ENCODE results near the gene MYO5B. TPM values are rescaled to one million over a fixed set of nuclear protein-coding genes. Genes with fewer than 3 reads are reported as not detected.
"Not testable (repeated sequence)": the region's sequence is repeated elsewhere in the genome, so short reads cannot be mapped to it uniquely, and the experiment has no call there.

The MYO5B gene
- total and polyA plus RNA-seq, 2 donors (not counting 1 experiment from before 2014, with no cell fraction given), result 0.30 to 1.7 TPM

DNA sequence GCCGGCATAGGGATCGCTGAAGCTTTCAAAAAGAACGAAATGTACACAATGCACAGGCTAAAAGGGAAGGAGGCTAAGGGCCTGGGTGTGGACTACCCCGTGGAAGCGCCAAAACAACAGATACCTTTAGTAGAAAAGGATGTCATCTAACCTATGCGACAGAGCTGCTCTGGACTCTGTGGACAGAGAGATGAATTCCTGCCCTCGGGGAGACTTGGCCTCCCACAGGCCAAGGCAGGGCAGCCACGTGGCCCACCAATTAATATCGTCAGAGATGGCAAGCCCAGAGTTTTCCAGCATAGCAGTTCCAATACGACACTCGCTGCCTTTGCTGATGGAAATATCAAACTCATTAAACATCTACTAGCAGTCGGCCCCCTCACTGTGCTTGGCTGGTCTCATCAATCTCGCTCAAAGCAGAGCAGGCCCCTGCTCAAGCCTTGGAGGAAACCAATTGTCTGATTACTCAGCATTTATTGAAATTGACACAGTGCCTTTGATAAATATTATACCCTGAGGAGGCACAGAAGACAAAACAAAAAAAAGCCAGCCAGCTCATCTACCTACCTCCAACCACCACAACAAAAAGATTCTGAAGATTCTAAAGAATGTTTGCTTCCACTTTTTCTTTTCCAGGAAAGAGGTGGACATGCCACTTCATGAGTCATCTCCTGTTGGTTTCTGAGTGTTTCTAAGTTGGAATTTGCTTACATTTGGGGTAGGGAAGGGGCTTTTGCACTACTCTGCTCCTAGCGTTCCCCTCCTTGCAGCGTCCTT lies 302.6 kb downstream of the MYO5B start:
- no peak overlapping the region for H3K9ac ChIP-seq (ENCODE audit: low read length)
- DNase-seq (no peak), ATAC-seq (ENCODE audit: low read depth) (no peak)
- no peaks in the 10 kb centered on the region for H3K9me3 ChIP-seq (ENCODE audit: control extremely low read depth in 1 of 3, control insufficient read depth in 2 of 3, insufficient read depth in 1 of 3, low read length in 2 of 3)
- POLR2A ChIA-PET, result no interaction called here
- Mint-ChIP-seq H3K4me1 (no peaks in the 10 kb centered on the region), H3K4me3 (no peak overlapping the region), H3K27me3 (peaks cover 14% of the 10 kb centered on the region), H3K27ac (no peak overlapping the region), H3K9me3 (ENCODE audit: insufficient read depth) (no peaks in the 10 kb centered on the region)
- H4K20me1 ChIP-seq (ENCODE audit: control insufficient read depth, insufficient read depth, low read length, poor library complexity, severe bottlenecking), result no peaks in the 10 kb centered on the region
- H3K4me2 ChIP-seq (replicated peaks; ENCODE audit: low read depth, low read length, poor library complexity, severe bottlenecking), result no peak overlapping the region
- intact Hi-C loops (cut with micrococcal nuclease), result no loop called here
- no peak overlapping the region for H3K4me3 ChIP-seq (ENCODE audit: control extremely low read depth in 1 of 5, extremely low read depth in 1 of 5, insufficient read depth in 1 of 5, low read depth in 2 of 5, low read length in 4 of 5)
- TF ChIP-seq EZH2 (IDR thresholded peaks at IDR 0.05; ENCODE audit: borderline replicate concordance, insufficient read depth, low read depth, low read length, poor library complexity, severe bottlenecking), result no peak
- TF ChIP-seq CTCF (IDR thresholded peaks at IDR 0.05), result no peak
- 92% methylated on average over 11 of the region's 15 CpGs for WGBS (ENCODE audit: insufficient coverage)
- no peaks in the 10 kb centered on the region for H3K79me2 ChIP-seq (ENCODE audit: control insufficient read depth, insufficient read depth, low read length)
- no peaks in the 10 kb centered on the region for H3K4me1 ChIP-seq (ENCODE audit: control insufficient read depth in 2 of 2, insufficient read depth in 2 of 2, low read length in 2 of 2)
- H3K27me3 ChIP-seq (replicated peaks in 1 of 4; ENCODE audit: control extremely low read depth in 1 of 4, control insufficient read depth in 3 of 4, insufficient read depth in 4 of 4, low read length in 3 of 4), result no peaks in the 10 kb centered on the region
- H2AFZ ChIP-seq (ENCODE audit: insufficient read depth, low read depth, low read length, poor library complexity, severe bottlenecking), result no peak overlapping the region
- H3K27ac ChIP-seq (ENCODE audit: low read length in 2 of 2), result no peak overlapping the region
- H3K36me3 ChIP-seq (replicated peaks in 1 of 2; ENCODE audit: control extremely low read depth in 1 of 2, control insufficient read depth in 1 of 2, extremely low read depth in 1 of 2, insufficient read depth in 2 of 2, low read length in 1 of 2), result no peaks in the 10 kb centered on the region
- CTCF ChIA-PET, result no interaction called here

DNA sequence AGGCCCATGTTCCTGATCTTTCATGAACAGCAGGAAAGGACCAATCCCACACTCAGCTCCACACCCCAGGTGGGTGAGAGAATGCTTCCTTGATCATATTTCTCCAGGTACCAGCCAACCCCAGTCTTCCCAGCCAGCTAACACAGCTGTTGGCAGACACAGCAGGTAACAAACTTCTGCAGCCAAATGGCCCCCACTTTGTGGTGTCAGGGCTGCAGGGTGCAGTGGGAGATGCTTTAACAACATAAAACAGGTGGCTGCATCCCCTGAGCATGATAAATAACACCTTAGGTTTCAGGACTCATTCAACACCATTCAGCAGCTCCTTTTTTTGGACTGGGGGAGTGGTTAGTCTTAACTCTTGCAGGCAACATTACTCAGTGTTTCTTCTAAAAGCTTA lies 304.9 kb downstream of the MYO5B start:
- TF ChIP-seq CTCF (IDR thresholded peaks at IDR 0.05), result no peak
- peaks cover 6% of the 10 kb centered on the region for H3K27me3 Mint-ChIP-seq
- H3K9me3 ChIP-seq (ENCODE audit: control extremely low read depth in 1 of 3, control insufficient read depth in 2 of 3, insufficient read depth in 1 of 3, low read length in 2 of 3), result no peaks in the 10 kb centered on the region
- H3K9me3 Mint-ChIP-seq (ENCODE audit: insufficient read depth), result no peaks in the 10 kb centered on the region
- no peaks in the 10 kb centered on the region for H3K36me3 ChIP-seq (replicated peaks in 1 of 2; ENCODE audit: control extremely low read depth in 1 of 2, control insufficient read depth in 1 of 2, extremely low read depth in 1 of 2, insufficient read depth in 2 of 2, low read length in 1 of 2)
- ChIA-PET POLR2A (no interaction called here), CTCF (interaction anchor here (0.6 kb wide), 1 partner anchor 467 kb away, joined by 3 read pairs; no protein-coding TSS in a partner anchor)
- H3K79me2 ChIP-seq (ENCODE audit: control insufficient read depth, insufficient read depth, low read length), result no peaks in the 10 kb centered on the region
- ATAC-seq (ENCODE audit: low read depth), result no peak
- H3K27ac Mint-ChIP-seq, result no peak overlapping the region
- H3K9ac ChIP-seq (ENCODE audit: low read length), result no peak overlapping the region
- no peaks in the 10 kb centered on the region for H4K20me1 ChIP-seq (ENCODE audit: control insufficient read depth, insufficient read depth, low read length, poor library complexity, severe bottlenecking)
- H3K4me3 Mint-ChIP-seq, result no peak overlapping the region
- no peak overlapping the region for H2AFZ ChIP-seq (ENCODE audit: insufficient read depth, low read depth, low read length, poor library complexity, severe bottlenecking)
- no peak overlapping the region for H3K4me3 ChIP-seq (ENCODE audit: control extremely low read depth in 1 of 5, extremely low read depth in 1 of 5, insufficient read depth in 1 of 5, low read depth in 2 of 5, low read length in 4 of 5)
- intact Hi-C loops (cut with micrococcal nuclease), result no loop called here
- H3K4me2 ChIP-seq (replicated peaks; ENCODE audit: low read depth, low read length, poor library complexity, severe bottlenecking), result no peak overlapping the region
- no peaks in the 10 kb centered on the region for H3K4me1 Mint-ChIP-seq
- H3K27ac ChIP-seq (ENCODE audit: low read length in 2 of 2), result no peak overlapping the region
- DNase-seq, result no peak
- H3K4me1 ChIP-seq (ENCODE audit: control insufficient read depth in 2 of 2, insufficient read depth in 2 of 2, low read length in 2 of 2), result no peaks in the 10 kb centered on the region
- H3K27me3 ChIP-seq (replicated peaks in 1 of 4; ENCODE audit: control extremely low read depth in 1 of 4, control insufficient read depth in 3 of 4, insufficient read depth in 4 of 4, low read length in 3 of 4), result no peaks in the 10 kb centered on the region

- H3K27me3 ChIP-seq (replicated peaks in 1 of 4; ENCODE audit: control extremely low read depth in 1 of 4, control insufficient read depth in 3 of 4, insufficient read depth in 4 of 4, low read length in 3 of 4); CTCF ChIA-PET; H3K27ac Mint-ChIP-seq; DNase-seq; H3K27ac ChIP-seq (ENCODE audit: low read length in 2 of 2); H3K36me3 ChIP-seq (replicated peaks in 1 of 2; ENCODE audit: control extremely low read depth in 1 of 2, control insufficient read depth in 1 of 2, extremely low read depth in 1 of 2, insufficient read depth in 2 of 2, low read length in 1 of 2); H3K4me1 ChIP-seq (ENCODE audit: control insufficient read depth in 2 of 2, insufficient read depth in 2 of 2, low read length in 2 of 2); H3K4me3 ChIP-seq (ENCODE audit: control extremely low read depth in 1 of 5, extremely low read depth in 1 of 5, insufficient read depth in 1 of 5, low read depth in 2 of 5, low read length in 4 of 5); H3K4me3 Mint-ChIP-seq; H3K9me3 Mint-ChIP-seq (ENCODE audit: insufficient read depth); H3K79me2 ChIP-seq (ENCODE audit: control insufficient read depth, insufficient read depth, low read length); H4K20me1 ChIP-seq (ENCODE audit: control insufficient read depth, insufficient read depth, low read length, poor library complexity, severe bottlenecking); intact Hi-C loops (cut with micrococcal nuclease); H3K9me3 ChIP-seq (ENCODE audit: control extremely low read depth in 1 of 3, control insufficient read depth in 2 of 3, insufficient read depth in 1 of 3, low read length in 2 of 3); POLR2A ChIA-PET; H2AFZ ChIP-seq (ENCODE audit: insufficient read depth, low read depth, low read length, poor library complexity, severe bottlenecking); H3K4me2 ChIP-seq (replicated peaks; ENCODE audit: low read depth, low read length, poor library complexity, severe bottlenecking); H3K27me3 Mint-ChIP-seq; H3K4me1 Mint-ChIP-seq; ATAC-seq (ENCODE audit: low read depth); H3K9ac ChIP-seq (ENCODE audit: low read length): not testable (repeated sequence)
- WGBS (ENCODE audit: insufficient coverage), result 83% methylated on average over 2 of the region's 2 CpGs
Measured at GRCh38 chr18:49889552-49889951, 305.4 kb downstream of the MYO5B start.

All from B cell (primary cell).